GM21447 (cell line): ENCODE data around the gene TMEM88.

ENCODE experiments used
- ATAC-seq: cut with Tn5 transposase; IDR thresholded peaks from one replicate; pipeline ENCODE4 v1.9.1; 2021; ENCODE audit not compliant: unreplicated experiment

Gene TMEM88

DNA sequence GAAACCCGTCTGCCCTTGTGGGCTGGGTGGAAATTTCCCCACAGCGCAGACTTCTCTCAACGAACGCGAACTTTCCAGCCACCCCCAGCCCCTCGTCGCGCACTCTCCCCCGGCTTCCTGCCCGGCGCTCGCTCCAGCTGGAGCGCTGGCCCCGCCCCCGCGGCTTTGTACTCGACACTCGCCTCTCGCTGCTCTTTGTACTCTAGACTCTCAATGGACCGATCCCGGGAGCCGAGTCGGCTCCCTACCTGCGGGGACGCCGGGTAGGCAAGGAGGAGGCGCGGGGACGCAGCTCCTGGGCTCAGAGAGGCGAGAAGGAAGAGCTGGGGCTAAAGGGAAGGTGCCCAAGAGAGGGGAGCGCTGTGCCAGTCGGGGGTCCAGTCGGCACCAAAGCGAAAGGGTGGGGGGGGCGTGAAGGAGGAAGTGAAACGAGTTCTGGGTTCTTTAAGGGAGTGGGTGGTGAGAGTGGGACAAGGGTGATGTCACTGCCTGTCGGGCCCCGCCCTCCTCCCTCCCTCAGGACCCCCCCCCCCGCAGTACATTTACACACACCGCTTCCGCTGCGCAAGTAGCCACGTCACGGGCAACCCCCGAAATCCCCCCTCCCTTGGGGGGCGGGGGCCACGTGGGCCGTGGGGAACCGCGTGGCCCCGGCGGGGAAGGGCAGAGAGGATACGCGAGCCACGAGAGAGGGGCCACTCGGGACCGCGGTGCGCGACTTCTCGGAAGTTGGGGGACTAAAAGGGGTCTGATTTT, 11.2 kb upstream of the TMEM88 start:
- peak; percentile 25 for ATAC-seq

DNA sequence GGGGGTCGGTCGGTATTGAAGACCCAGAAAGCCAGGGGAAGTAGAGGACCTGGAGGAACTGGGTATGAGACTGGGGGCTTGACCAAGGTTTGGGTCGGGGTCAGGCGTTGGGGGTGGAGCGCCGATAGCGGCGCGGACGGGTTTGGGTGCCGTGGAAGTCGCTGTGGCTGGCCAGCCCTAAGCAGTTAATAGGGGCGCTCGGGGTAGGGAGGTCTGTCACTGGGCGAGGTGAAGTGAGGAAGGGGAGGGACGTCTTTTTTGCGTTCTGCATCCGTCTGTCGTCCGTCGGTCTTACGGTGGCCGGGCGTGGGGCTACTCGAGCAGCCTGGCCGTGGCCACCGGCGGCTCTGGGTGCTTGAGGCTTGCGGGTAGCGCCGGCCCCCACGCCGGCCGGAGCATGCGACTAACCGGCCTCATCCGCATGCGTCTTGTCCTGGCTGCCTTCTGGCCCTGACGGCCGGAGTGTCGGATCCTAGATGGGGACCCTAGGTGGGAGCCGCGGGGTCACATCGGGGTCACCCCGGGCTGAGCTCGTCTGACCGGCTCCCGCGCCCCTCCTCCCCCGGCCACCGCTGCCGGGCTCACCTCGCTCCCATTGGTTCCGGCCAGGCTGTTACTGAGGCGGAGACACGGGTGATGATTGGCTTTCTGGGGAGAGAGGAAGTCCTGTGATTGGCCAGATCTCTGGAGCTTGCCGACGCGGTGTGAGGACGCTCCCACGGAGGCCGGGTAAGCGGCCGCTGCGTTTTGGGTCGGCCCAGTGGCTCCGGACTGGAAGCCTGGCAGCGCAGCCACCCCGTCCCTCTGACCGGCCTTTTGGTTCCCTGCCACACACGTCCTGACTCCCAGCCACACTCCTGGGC, 10.3 kb upstream of the TMEM88 start:
- ATAC-seq = peak; percentile 43

DNA sequence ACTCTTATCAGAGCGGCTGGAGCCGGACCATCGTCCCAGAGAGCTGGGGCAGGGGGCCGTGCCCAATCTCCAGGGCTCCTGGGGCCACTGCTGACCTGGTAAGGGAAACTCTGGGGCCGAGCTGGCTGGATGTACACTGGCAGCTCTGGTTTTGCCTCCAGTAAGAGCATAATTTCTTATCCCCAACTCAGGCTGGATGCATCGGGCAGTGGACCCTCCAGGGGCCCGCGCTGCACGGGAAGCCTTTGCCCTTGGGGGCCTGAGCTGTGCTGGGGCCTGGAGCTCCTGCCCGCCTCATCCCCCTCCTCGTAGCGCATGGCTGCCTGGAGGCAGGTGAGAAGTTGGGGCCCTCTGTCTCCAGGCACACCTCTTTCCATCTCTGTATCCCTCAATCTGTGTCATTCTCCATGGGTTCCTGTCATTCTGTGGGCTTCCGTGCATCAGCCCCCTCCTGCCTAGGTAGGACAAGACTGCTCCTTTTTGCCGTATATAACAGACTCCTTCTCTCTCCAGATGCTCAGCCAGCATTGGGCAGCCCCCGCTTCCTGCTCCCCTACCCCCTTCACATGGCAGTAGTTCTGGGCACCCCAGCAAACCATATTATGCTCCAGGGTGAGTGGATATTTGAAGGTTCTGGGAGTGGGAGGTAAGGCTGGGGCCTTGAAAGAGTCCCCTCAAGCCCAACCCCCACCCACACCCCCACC, 9.4 kb upstream of the TMEM88 start:
- no peak for ATAC-seq

DNA sequence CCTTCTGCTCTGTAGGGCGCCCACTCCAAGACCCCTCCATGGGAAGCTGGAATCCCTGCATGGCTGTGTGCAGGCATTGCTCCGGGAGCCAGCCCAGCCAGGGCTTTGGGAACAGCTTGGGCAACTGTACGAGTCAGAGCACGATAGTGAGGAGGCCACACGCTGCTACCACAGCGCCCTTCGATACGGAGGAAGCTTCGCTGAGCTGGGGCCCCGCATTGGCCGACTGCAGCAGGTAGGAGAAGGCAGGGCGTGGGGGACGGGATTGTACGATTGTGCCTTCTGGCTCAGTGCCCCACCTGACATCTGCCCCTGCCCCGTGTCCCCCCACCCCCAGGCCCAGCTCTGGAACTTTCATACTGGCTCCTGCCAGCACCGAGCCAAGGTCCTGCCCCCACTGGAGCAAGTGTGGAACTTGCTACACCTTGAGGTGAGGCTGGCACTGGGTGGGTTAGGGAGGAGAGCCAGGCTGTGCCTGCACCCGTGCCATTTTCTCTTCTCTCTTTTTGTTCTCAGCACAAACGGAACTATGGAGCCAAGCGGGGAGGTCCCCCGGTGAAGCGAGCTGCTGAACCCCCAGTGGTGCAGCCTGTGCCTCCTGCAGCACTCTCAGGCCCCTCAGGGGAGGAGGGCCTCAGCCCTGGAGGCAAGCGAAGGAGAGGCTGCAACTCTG, 8.7 kb upstream of the TMEM88 start:
- ATAC-seq = no peak

DNA sequence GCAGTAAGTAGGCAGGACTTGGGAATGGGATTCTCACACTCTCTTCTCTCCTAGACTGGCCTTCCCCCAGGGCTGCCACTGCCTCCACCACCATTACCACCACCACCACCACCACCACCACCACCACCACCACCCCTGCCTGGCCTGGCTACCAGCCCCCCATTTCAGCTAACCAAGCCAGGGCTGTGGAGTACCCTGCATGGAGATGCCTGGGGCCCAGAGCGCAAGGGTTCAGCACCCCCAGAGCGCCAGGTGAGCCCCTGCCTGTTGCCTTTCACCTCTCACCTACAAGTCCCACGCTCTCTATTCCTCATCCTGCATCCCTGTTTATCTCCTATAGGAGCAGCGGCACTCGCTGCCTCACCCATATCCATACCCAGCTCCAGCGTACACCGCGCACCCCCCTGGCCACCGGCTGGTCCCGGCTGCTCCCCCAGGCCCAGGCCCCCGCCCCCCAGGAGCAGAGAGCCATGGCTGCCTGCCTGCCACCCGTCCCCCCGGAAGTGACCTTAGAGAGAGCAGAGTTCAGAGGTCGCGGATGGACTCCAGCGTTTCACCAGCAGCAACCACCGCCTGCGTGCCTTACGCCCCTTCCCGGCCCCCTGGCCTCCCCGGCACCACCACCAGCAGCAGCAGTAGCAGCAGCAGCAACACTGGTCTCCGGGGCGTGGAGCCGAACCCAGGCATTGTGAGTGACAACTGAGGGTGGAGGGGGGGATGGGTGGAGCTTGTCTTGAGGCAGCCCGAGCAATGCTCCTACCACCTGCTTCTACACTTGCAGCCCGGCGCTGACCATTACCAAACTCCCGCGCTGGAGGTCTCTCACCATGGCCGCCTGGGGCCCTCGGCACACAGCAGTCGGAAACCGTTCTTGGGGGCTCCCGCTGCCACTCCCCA, 7.9 kb upstream of the TMEM88 start:
- no peak for ATAC-seq

DNA sequence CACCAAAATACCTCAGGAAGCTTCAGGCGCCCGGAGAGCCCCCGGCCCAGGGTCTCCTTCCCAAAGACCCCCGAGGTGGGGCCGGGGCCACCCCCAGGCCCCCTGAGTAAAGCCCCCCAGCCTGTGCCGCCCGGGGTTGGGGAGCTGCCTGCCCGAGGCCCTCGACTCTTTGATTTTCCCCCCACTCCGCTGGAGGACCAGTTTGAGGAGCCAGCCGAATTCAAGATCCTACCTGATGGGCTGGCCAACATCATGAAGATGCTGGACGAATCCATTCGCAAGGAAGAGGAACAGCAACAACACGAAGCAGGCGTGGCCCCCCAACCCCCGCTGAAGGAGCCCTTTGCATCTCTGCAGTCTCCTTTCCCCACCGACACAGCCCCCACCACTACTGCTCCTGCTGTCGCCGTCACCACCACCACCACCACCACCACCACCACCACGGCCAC, 6.7 kb upstream of the TMEM88 start:
- ATAC-seq = no peak

DNA sequence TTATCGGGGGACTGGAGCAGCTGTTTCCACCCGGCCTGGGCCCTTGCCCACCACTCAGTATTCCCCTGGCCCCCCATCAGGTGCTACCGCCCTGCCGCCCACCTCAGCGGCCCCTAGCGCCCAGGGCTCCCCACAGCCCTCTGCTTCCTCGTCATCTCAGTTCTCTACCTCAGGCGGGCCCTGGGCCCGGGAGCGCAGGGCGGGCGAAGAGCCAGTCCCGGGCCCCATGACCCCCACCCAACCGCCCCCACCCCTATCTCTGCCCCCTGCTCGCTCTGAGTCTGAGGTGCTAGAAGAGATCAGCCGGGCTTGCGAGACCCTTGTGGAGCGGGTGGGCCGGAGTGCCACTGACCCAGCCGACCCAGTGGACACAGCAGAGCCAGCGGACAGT, 6.1 kb upstream of the TMEM88 start:
- no peak for ATAC-seq

DNA sequence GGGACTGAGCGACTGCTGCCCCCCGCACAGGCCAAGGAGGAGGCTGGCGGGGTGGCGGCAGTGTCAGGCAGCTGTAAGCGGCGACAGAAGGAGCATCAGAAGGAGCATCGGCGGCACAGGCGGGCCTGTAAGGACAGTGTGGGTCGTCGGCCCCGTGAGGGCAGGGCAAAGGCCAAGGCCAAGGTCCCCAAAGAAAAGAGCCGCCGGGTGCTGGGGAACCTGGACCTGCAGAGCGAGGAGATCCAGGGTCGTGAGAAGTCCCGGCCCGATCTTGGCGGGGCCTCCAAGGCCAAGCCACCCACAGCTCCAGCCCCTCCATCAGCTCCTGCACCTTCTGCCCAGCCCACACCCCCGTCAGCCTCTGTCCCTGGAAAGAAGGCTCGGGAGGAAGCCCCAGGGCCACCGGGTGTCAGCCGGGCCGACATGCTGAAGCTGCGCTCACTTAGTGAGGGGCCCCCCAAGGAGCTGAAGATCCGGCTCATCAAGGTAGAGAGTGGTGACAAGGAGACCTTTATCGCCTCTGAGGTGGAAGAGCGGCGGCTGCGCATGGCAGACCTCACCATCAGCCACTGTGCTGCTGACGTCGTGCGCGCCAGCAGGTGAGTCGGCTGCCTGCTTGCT, 5.6 kb upstream of the TMEM88 start:
- ATAC-seq = no peak

DNA sequence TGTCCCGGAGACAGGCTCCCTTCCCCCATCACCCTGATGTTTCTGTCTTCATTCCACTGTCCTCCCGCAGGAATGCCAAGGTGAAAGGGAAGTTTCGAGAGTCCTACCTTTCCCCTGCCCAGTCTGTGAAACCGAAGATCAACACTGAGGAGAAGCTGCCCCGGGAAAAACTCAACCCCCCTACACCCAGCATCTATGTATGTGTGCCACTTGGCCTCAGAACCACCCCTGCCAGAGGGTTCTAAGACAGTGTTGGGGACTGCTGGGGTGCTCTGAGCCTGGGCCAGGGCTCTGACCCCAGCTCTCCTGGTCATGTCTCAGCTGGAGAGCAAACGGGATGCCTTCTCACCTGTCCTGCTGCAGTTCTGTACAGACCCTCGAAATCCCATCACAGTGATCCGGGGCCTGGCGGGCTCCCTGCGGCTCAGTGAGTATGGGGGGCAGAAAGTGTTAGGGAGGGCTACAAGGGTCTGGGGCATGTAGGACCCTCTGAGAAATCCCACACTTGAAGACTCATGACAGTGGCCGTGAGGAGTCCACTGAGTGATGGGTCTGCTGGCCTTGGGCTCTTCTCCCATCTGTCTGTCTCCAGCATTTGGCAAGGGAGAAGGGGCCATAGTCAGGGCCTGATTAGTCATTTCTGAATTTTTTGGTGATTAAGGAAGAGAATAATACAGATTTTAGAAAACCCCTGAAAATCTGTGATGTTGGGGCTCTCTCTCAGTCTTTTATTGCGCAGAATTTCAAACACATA, 4.9 kb upstream of the TMEM88 start:
- no peak for ATAC-seq

DNA sequence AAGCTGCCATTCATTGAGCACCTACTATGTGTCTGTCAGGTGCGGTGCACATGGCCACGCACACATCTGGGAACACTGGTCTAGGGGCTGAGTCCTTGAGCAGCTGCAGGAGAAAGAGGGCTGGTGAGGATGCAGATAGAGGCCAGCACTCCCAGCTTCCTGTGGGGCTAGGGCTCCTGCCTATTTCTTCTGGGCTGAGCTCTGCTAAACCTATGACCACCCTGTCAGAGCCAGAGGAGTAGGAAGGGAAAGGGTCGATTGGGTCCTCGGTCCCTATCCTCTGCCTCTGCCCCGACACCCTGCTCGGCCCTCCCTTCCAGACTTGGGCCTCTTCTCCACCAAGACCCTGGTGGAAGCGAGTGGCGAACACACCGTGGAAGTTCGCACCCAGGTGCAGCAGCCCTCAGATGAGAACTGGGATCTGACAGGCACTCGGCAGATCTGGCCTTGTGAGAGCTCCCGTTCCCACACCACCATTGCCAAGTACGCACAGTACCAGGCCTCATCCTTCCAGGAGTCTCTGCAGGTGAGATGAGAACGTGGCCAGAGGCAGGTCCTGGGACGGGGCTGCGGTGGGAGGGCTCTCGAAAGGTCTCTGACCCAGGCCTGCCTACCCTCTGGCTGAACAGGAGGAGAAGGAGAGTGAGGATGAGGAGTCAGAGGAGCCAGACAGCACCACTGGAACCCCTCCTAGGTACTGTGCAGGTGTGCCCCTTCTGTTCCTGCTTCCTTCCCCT, 4.0 kb upstream of the TMEM88 start:
- no peak for ATAC-seq

DNA sequence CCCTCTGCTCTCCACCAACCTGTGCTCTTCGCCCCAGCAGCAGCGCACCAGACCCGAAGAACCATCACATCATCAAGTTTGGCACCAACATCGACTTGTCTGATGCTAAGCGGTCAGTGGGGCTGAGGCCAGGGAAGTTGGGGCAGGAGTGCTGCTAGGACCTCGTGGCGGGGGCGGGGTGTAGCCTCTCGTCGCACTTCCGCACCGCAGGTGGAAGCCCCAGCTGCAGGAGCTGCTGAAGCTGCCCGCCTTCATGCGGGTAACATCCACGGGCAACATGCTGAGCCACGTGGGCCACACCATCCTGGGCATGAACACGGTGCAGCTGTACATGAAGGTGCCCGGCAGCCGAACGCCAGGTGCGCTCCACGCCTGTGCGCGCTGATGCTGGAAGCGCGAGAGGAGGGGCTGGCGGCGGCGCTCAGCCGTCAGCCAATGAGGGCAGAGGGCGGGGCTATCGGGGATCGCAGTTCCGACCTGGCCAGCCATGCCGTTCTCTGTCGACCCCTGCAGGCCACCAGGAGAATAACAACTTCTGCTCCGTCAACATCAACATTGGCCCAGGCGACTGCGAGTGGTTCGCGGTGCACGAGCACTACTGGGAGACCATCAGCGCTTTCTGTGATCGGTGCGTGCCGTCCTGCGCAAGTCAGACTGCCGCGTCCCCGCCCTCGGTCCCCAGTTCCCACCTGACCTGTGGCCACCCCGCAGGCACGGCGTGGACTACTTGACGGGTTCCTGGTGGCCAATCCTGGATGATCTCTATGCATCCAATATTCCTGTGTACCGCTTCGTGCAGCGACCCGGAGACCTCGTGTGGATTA, 3.2 kb upstream of the TMEM88 start:
- peak; percentile 62 for ATAC-seq

DNA sequence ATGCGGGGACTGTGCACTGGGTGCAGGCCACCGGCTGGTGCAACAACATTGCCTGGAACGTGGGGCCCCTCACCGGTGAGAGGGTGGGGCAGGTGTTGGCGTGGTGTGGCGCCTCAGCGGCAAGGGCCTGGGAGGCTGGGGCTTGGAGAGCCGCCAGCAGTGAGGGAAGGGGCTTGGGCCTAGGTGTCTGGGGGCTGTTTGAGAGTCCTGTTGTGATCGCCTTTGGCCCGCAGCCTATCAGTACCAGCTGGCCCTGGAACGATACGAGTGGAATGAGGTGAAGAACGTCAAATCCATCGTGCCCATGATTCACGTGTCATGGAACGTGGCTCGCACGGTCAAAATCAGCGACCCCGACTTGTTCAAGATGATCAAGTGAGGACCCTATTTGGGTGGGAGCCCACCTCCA, 2.6 kb upstream of the TMEM88 start:
- no peak for ATAC-seq

DNA sequence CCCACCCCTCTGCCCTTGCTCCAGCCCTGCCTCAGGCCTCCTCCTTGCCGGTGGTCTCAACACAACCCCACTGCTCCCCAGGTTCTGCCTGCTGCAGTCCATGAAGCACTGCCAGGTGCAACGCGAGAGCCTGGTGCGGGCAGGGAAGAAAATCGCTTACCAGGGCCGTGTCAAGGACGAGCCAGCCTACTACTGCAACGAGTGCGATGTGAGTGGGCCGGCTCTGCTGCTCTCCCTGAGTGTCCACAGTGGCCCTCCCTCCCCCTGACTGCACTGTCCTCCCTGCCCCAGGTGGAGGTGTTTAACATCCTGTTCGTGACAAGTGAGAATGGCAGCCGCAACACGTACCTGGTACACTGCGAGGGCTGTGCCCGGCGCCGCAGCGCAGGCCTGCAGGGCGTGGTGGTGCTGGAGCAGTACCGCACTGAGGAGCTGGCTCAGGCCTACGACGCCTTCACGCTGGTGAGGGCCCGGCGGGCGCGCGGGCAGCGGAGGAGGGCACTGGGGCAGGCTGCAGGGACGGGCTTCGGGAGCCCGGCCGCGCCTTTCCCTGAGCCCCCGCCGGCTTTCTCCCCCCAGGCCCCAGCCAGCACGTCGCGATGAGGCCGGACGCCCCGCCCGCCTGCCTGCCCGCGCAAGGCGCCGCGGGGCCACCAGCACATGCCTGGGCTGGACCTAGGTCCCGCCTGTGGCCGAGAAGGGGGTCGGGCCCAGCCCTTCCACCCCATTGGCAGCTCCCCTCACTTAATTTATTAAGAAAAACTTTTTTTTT, 1.8 kb upstream of the TMEM88 start:
- ATAC-seq = no peak

DNA sequence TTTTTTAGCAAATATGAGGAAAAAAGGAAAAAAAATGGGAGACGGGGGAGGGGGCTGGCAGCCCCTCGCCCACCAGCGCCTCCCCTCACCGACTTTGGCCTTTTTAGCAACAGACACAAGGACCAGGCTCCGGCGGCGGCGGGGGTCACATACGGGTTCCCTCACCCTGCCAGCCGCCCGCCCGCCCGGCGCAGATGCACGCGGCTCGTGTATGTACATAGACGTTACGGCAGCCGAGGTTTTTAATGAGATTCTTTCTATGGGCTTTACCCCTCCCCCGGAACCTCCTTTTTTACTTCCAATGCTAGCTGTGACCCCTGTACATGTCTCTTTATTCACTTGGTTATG, 1.2 kb upstream of the TMEM88 start:
- ATAC-seq = no peak

DNA sequence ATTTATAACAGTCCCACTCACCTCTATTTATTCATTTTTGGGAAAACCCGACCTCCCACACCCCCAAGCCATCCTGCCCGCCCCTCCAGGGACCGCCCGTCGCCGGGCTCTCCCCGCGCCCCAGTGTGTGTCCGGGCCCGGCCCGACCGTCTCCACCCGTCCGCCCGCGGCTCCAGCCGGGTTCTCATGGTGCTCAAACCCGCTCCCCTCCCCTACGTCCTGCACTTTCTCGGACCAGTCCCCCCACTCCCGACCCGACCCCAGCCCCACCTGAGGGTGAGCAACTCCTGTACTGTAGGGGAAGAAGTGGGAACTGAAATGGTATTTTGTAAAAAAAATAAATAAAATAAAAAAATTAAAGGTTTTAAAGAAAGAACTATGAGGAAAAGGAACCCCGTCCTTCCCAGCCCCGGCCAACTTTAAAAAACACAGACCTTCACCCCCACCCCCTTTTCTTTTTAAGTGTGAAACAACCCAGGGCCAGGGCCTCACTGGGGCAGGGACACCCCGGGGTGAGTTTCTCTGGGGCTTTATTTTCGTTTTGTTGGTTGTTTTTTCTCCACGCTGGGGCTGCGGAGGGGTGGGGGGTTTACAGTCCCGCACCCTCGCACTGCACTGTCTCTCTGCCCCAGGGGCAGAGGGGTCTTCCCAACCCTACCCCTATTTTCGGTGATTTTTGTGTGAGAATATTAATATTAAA, 638 bp upstream of the TMEM88 start:
- no peak for ATAC-seq

DNA sequence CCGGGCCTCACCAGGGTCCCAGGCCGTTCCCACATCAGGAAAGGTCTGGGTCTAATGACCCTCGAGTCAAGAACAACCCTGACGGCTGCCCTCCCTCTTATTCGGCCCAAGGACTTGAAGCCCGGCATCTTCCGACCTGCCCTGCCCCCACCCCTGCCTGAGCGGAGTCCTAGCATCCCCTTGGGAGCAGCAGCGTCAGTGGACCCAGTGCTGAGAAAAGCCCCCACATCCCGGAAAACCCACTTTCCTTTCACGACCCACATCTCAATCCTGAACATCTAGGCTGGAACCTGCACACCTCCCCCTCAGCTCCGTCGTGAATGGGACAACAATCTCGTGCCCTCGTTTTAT, 769 bp downstream of the TMEM88 start:
- no peak for ATAC-seq
